NCI-H774 (cell line): ENCODE results near the gene SLC22A7.
"Not testable (repeated sequence)": the region's sequence is repeated elsewhere in the genome, so short reads cannot be mapped to it uniquely, and the experiment has no call there.

Source experiments
- DNase-seq: peaks from one replicate; lab custom pipeline; 2025; lab: John Stamatoyannopoulos, UW

SLC22A7 gene

DNA sequence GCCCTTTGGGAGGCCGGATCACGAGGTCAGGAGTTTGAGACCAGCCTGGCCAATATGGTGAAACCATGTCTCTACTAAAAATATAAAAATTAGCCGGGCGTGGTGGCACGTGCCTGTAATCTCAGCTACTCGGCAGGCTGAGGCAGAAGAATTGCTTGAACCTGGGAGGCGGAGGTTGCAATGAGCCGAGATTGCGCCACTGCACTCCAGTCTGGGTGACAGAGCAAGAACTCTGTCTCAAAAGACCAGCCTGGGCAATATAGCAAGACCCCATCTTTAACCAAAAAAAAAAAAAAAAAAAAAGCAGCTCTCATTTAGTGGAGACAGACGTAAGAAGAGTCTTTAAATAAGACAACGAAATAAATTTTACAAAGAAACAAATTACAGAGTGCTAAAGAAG is 48.2 kb downstream of the SLC22A7 start:
- not testable (repeated sequence) for DNase-seq

GRCh38 chr6:43347021-43347420 is 49.0 kb downstream of the SLC22A7 start:
- DNase-seq = no peak

GRCh38 chr6:43347444-43347843 is 49.4 kb downstream of the SLC22A7 start:
- no peak for DNase-seq

- DNase-seq = not testable (repeated sequence)
These were observed 53.9 kb downstream of the SLC22A7 start for GRCh38 chr6:43351951-43352350.
